ENCODE data around the gene HOXC10. TPM values are rescaled to one million over a fixed set of nuclear protein-coding genes. Genes with fewer than 3 reads are reported as not detected.

HOXC10 gene
- total RNA-seq, 2 experiments from 2014 or later = not detected

GRCh38 chr12:53964315-53964713, 20.6 kb upstream of the HOXC10 start:
- ATAC-seq (no peak), DNase-seq (no peak)
- H3K36me3 Mint-ChIP-seq = peaks cover 3% of the 10 kb centered on the region
- peaks cover 98% of the 10 kb centered on the region for H3K27me3 Mint-ChIP-seq
- no peaks in the 10 kb centered on the region for H3K9me3 Mint-ChIP-seq (ENCODE audit: low read depth)
- H3K4me3 Mint-ChIP-seq = no peak overlapping the region
- CTCF ChIA-PET = interaction anchor here (0.8 to 1.6 kb wide), 2 partner anchors 42 to 58 kb away, joined by 3 to 4 read pairs; no protein-coding TSS in a partner anchor
- peaks cover 16% of the 10 kb centered on the region for H3K4me1 Mint-ChIP-seq
- H3K27ac Mint-ChIP-seq = no peak overlapping the region

GRCh38 chr12:53965281-53966084, 19.5 kb upstream of the HOXC10 start:
- no peak overlapping the region for H3K27ac Mint-ChIP-seq
- ATAC-seq (no peak), DNase-seq (no peak)
- peaks cover 13% of the 10 kb centered on the region for H3K4me1 Mint-ChIP-seq
- CTCF ChIA-PET = interaction anchor here (0.6 to 3.3 kb wide), 4 partner anchors 20 to 249 kb away, joined by 3 to 10 read pairs (median 4); partner anchors contain the start of gene HOXC10
- H3K36me3 Mint-ChIP-seq = peaks cover 3% of the 10 kb centered on the region
- peak overlapping the region; percentile 5 for H3K4me3 Mint-ChIP-seq
- H3K9me3 Mint-ChIP-seq (ENCODE audit: low read depth) = no peaks in the 10 kb centered on the region
- H3K27me3 Mint-ChIP-seq = peaks cover 98% of the 10 kb centered on the region

GRCh38 chr12:53966085-53966384, 18.9 kb upstream of the HOXC10 start:
- H3K27ac Mint-ChIP-seq = no peak overlapping the region
- H3K36me3 Mint-ChIP-seq = peaks cover 3% of the 10 kb centered on the region
- H3K4me3 Mint-ChIP-seq = no peak overlapping the region
- peaks cover 13% of the 10 kb centered on the region for H3K4me1 Mint-ChIP-seq
- peaks cover 98% of the 10 kb centered on the region for H3K27me3 Mint-ChIP-seq
- CTCF ChIA-PET = interaction anchor here (1.6 to 3.3 kb wide), 2 partner anchors 20 to 249 kb away, joined by 4 to 10 read pairs; partner anchors contain the start of gene HOXC10
- ATAC-seq = no peak
- H3K9me3 Mint-ChIP-seq (ENCODE audit: low read depth) = no peaks in the 10 kb centered on the region
- DNase-seq = no peak

- Mint-ChIP-seq H3K9me3 (ENCODE audit: low read depth) (no peaks in the 10 kb centered on the region), H3K27me3 (peaks cover 98% of the 10 kb centered on the region), H3K4me3 (no peak overlapping the region), H3K4me1 (peaks cover 13% of the 10 kb centered on the region), H3K27ac (peak overlapping the region; percentile 34), H3K36me3 (peaks cover 3% of the 10 kb centered on the region)
- ATAC-seq (no peak), DNase-seq (no peak)
- CTCF ChIA-PET = interaction anchor here (1.6 to 3.3 kb wide), 2 partner anchors 19 to 248 kb away, joined by 4 to 10 read pairs; partner anchors contain the start of gene HOXC10
Measured at GRCh38 chr12:53966385-53967133, 18.4 kb upstream of the HOXC10 start.

- ATAC-seq = no peak
- CTCF ChIA-PET = interaction anchor here (3.3 kb wide), 1 partner anchor 18 kb away, joined by 10 read pairs; the partner anchor contains the start of gene HOXC10
- H3K36me3 Mint-ChIP-seq = peaks cover 3% of the 10 kb centered on the region
- no peak overlapping the region for H3K27ac Mint-ChIP-seq
- no peak overlapping the region for H3K4me3 Mint-ChIP-seq
- DNase-seq = no peak
- H3K27me3 Mint-ChIP-seq = peaks cover 99% of the 10 kb centered on the region
- H3K9me3 Mint-ChIP-seq (ENCODE audit: low read depth) = no peaks in the 10 kb centered on the region
- H3K4me1 Mint-ChIP-seq = peaks cover 13% of the 10 kb centered on the region
Measured at GRCh38 chr12:53967421-53967925, 17.5 kb upstream of the HOXC10 start.

GRCh38 chr12:53968214-53969127, 16.5 kb upstream of the HOXC10 start:
- Mint-ChIP-seq H3K27ac (no peak overlapping the region), H3K4me1 (peaks cover 16% of the 10 kb centered on the region), H3K27me3 (peaks cover 99% of the 10 kb centered on the region), H3K9me3 (ENCODE audit: low read depth) (no peaks in the 10 kb centered on the region), H3K4me3 (no peak overlapping the region), H3K36me3 (peaks cover 7% of the 10 kb centered on the region)
- no peak for ATAC-seq
- CTCF ChIA-PET = interaction anchor here (1.2 to 3.3 kb wide), 4 partner anchors 9 to 233 kb away, joined by 3 to 10 read pairs (median 4); partner anchors contain the start of genes HOXC10 and HOXC5
- no peak for DNase-seq

GRCh38 chr12:53969588-53970259, 15.2 kb upstream of the HOXC10 start:
- DNase-seq (no peak), ATAC-seq (no peak)
- peaks cover 12% of the 10 kb centered on the region for H3K4me1 Mint-ChIP-seq
- H3K9me3 Mint-ChIP-seq (ENCODE audit: low read depth) = no peaks in the 10 kb centered on the region
- no peak overlapping the region for H3K27ac Mint-ChIP-seq
- no peak overlapping the region for H3K4me3 Mint-ChIP-seq
- CTCF ChIA-PET = interaction anchor here (1.0 to 1.5 kb wide), 4 partner anchors 10 to 232 kb away, joined by 3 to 4 read pairs (median 3); partner anchors contain the start of gene HOXC5
- H3K36me3 Mint-ChIP-seq = peaks cover 7% of the 10 kb centered on the region
- H3K27me3 Mint-ChIP-seq = peaks cover 94% of the 10 kb centered on the region

GRCh38 chr12:53970451-53970850, 14.5 kb upstream of the HOXC10 start:
- Mint-ChIP-seq H3K4me3 (no peak overlapping the region), H3K27me3 (peaks cover 91% of the 10 kb centered on the region)
- no peak for ATAC-seq

GRCh38 chr12:53971129-53971528, 13.8 kb upstream of the HOXC10 start:
- H3K9me3 Mint-ChIP-seq (ENCODE audit: low read depth) = no peaks in the 10 kb centered on the region
- no peak overlapping the region for H3K4me3 Mint-ChIP-seq
- ATAC-seq = no peak
- H3K36me3 Mint-ChIP-seq = peaks cover 5% of the 10 kb centered on the region
- peaks cover 90% of the 10 kb centered on the region for H3K27me3 Mint-ChIP-seq
- H3K27ac Mint-ChIP-seq = no peak overlapping the region
- CTCF ChIA-PET = interaction anchor here (0.9 to 2.1 kb wide), 3 partner anchors 14 to 221 kb away, joined by 3 to 8 read pairs (median 3); partner anchors contain the start of gene HOXC10
- DNase-seq = no peak
- H3K4me1 Mint-ChIP-seq = peaks cover 12% of the 10 kb centered on the region

More at GRCh38 chr12:53970451-53970850, 14.5 kb upstream of the HOXC10 start:
- H3K27ac Mint-ChIP-seq = no peak overlapping the region
- CTCF ChIA-PET = interaction anchor here (0.9 to 1.0 kb wide), 2 partner anchors 35 to 221 kb away, joined by 3 read pairs; no protein-coding TSS in a partner anchor
- peaks cover 12% of the 10 kb centered on the region for H3K4me1 Mint-ChIP-seq
- H3K36me3 Mint-ChIP-seq = peaks cover 6% of the 10 kb centered on the region
- DNase-seq = no peak
- no peaks in the 10 kb centered on the region for H3K9me3 Mint-ChIP-seq (ENCODE audit: low read depth)

- Mint-ChIP-seq H3K9me3 (ENCODE audit: low read depth) (no peaks in the 10 kb centered on the region), H3K36me3 (peaks cover 5% of the 10 kb centered on the region), H3K27ac (no peak overlapping the region), H3K4me3 (no peak overlapping the region), H3K4me1 (peaks cover 8% of the 10 kb centered on the region), H3K27me3 (peaks cover 90% of the 10 kb centered on the region)
- ATAC-seq = no peak
- CTCF ChIA-PET = interaction anchor here (2.1 kb wide), 1 partner anchor 13 kb away, joined by 8 read pairs; the partner anchor contains the start of gene HOXC10
- no peak for DNase-seq
Measured at GRCh38 chr12:53971686-53972085, 13.3 kb upstream of the HOXC10 start.

GRCh38 chr12:53972152-53972702, 12.7 kb upstream of the HOXC10 start:
- Mint-ChIP-seq H3K27ac (no peak overlapping the region), H3K9me3 (ENCODE audit: low read depth) (no peaks in the 10 kb centered on the region)
- CTCF ChIA-PET = interaction anchor here (2.1 kb wide), 1 partner anchor 13 kb away, joined by 8 read pairs; the partner anchor contains the start of gene HOXC10

More at GRCh38 chr12:53972152-53972702, 12.7 kb upstream of the HOXC10 start:
- Mint-ChIP-seq H3K36me3 (peaks cover 5% of the 10 kb centered on the region), H3K4me3 (no peak overlapping the region), H3K4me1 (peaks cover 8% of the 10 kb centered on the region), H3K27me3 (peaks cover 90% of the 10 kb centered on the region)
- DNase-seq (no peak), ATAC-seq (no peak)
